Measurements from ENCODE around the gene RELN.

- TF ChIP-seq CTCF (IDR thresholded peaks at IDR 0.05 in 8 of 11, conservative IDR thresholded peaks at IDR 0.05 in 3 of 11) (no peak), POLR2A (IDR thresholded peaks at IDR 0.05) (no peak)
Observed at GRCh38 chr7:103794424-103794823, 195.0 kb downstream of the RELN start.

Measured in spleen (tissue), 7 donors.